ENCODE measurements around the gene LRRIQ3. TPM values are rescaled to one million over a fixed set of nuclear protein-coding genes. Genes with fewer than 3 reads are reported as not detected.

LRRIQ3 gene
- total RNA-seq, 1 donor from 2014 or later: not detected

GRCh38 chr1:73980324-73981040 lies 217.5 kb downstream of the LRRIQ3 start:
- H3K9me3 Mint-ChIP-seq (ENCODE audit: low read depth): no peaks in the 10 kb centered on the region
- no peak overlapping the region for H3K27ac Mint-ChIP-seq (ENCODE audit: unreplicated experiment)
- H3K27me3 Mint-ChIP-seq (ENCODE audit: low read depth): peaks cover 2% of the 10 kb centered on the region
- no peaks in the 10 kb centered on the region for H3K4me1 Mint-ChIP-seq (ENCODE audit: low read depth)
- H3K36me3 Mint-ChIP-seq (ENCODE audit: low read depth): no peaks in the 10 kb centered on the region
- H3K4me3 Mint-ChIP-seq (ENCODE audit: unreplicated experiment): no peak overlapping the region
- DNase-seq (ENCODE audit: low spot score): no peak
- TF ChIP-seq CTCF (IDR thresholded peaks at IDR 0.05): no peak

GRCh38 chr1:73979684-73980083 lies 218.3 kb downstream of the LRRIQ3 start:
- no peak for TF ChIP-seq CTCF (IDR thresholded peaks at IDR 0.05)
- no peak for DNase-seq (ENCODE audit: low spot score)
- no peak overlapping the region for H3K4me3 Mint-ChIP-seq (ENCODE audit: unreplicated experiment)
- no peaks in the 10 kb centered on the region for H3K4me1 Mint-ChIP-seq (ENCODE audit: low read depth)
- H3K9me3 Mint-ChIP-seq (ENCODE audit: low read depth): no peaks in the 10 kb centered on the region
- H3K27me3 Mint-ChIP-seq (ENCODE audit: low read depth): peaks cover 2% of the 10 kb centered on the region
- H3K27ac Mint-ChIP-seq (ENCODE audit: unreplicated experiment): no peak overlapping the region
- no peaks in the 10 kb centered on the region for H3K36me3 Mint-ChIP-seq (ENCODE audit: low read depth)

- H3K36me3 Mint-ChIP-seq (ENCODE audit: low read depth): no peaks in the 10 kb centered on the region
- H3K27ac Mint-ChIP-seq (ENCODE audit: unreplicated experiment): no peak overlapping the region
- H3K4me3 Mint-ChIP-seq (ENCODE audit: unreplicated experiment): no peak overlapping the region
- no peaks in the 10 kb centered on the region for H3K27me3 Mint-ChIP-seq (ENCODE audit: low read depth)
- no peaks in the 10 kb centered on the region for H3K4me1 Mint-ChIP-seq (ENCODE audit: low read depth)
- H3K9me3 Mint-ChIP-seq (ENCODE audit: low read depth): no peaks in the 10 kb centered on the region
- DNase-seq (ENCODE audit: low spot score): no peak
- TF ChIP-seq CTCF (IDR thresholded peaks at IDR 0.05): no peak
Observed at GRCh38 chr1:73978964-73979363, 219.0 kb downstream of the LRRIQ3 start.

Other genes with a start within 250 kb of the LRRIQ3 start
- gene FPGT, start 66 bp upstream of the LRRIQ3 start, total RNA-seq: 9.0 to 16.4 TPM (median 11.8 TPM) in 3 replicates
- gene TNNI3K, start 37.2 kb upstream of the LRRIQ3 start, total RNA-seq: 0.67 to 1.0 TPM in 2 of 3 replicates, not detected in the other

Measured in chondrocyte (in vitro differentiated cells).